MCF 10A (cell line): Measurements from ENCODE around the gene ZC3H11A. TPM values are rescaled to one million over a fixed set of nuclear protein-coding genes. Genes with fewer than 3 reads are reported as not detected.
A peak's percentile ranks its signal among the peaks of the same experiment; 100 is the strongest.

Source experiments
- BruUV-seq: library from RNA; stranded (reverse); fragments of 400-500 nt; replicated peaks from 2 replicates; lab custom pipeline; 2021; lab: Mats Ljungman, UMichigan
- CTCF ChIA-PET: fragments of 300-600 bp; sonication (Branson Sonifier 250); formaldehyde crosslinking; extraction: SDS; loops from one replicate; lab custom pipeline; 2021; ENCODE audit warnings: antibody characterized with exemption, inconsistent platforms; lab: Yijun Ruan, JAX
- POLR2A ChIA-PET: fragments of 300-600, 350-650 bp; sonication (Branson Sonifier 250); formaldehyde crosslinking; extraction: SDS; loops from one replicate; lab custom pipeline; 2020; ENCODE audit warnings: antibody characterized with exemption, inconsistent platforms; lab: Yijun Ruan, JAX
- DNase-seq: peaks from one replicate; pipeline ENCODE4 v3.0.0-alpha.2; 2018; ENCODE audit not compliant: unreplicated experiment
- H3K27ac Mint-ChIP-seq: one replicate; pipeline ENCODE4 v1.8.0; 2022; ENCODE audit warnings: mild to moderate bottlenecking, low read depth, mixed read lengths; ENCODE audit not compliant: unreplicated experiment
- H3K27me3 Mint-ChIP-seq: one replicate; pipeline ENCODE4 v1.8.0; 2022; ENCODE audit warnings: mixed read lengths; ENCODE audit not compliant: insufficient read depth, unreplicated experiment
- H3K36me3 Mint-ChIP-seq: one replicate; pipeline ENCODE4 v1.8.0; 2022; ENCODE audit warnings: mild to moderate bottlenecking, moderate library complexity, mixed read lengths; ENCODE audit not compliant: insufficient read depth, unreplicated experiment
- H3K4me1 Mint-ChIP-seq: one replicate; pipeline ENCODE4 v1.8.0; 2022; ENCODE audit warnings: mixed read lengths; ENCODE audit not compliant: insufficient read depth, unreplicated experiment
- H3K4me3 Mint-ChIP-seq: one replicate; pipeline ENCODE4 v1.8.0; 2022; ENCODE audit warnings: mild to moderate bottlenecking, moderate library complexity, mixed read lengths; ENCODE audit not compliant: unreplicated experiment
- H3K9me3 Mint-ChIP-seq: one replicate; pipeline ENCODE4 v1.8.0; 2022; ENCODE audit warnings: mixed read lengths; ENCODE audit not compliant: unreplicated experiment
- CTCF ChIP-seq: fragments of 200-600 bp; IDR thresholded peaks from one replicate; pipeline ENCODE4 v1.8.0; 2022; ENCODE audit warnings: antibody characterized with exemption, mild to moderate bottlenecking; ENCODE audit not compliant: unreplicated experiment
- intact Hi-C: fragments of 100-400 bp; cut with micrococcal nuclease; formaldehyde crosslinking; loops from 2 replicates; pipeline ENCODE4 v1.14.1; 2022
- total RNA-seq: library from RNA; stranded (reverse); gene quantifications from 2 replicates; pipeline ENCODE4 v1.2.3, GENCODE V29; 2022

The ZC3H11A gene
- total RNA-seq, 1 experiment from 2014 or later, result 156 TPM

- CTCF ChIA-PET, result interaction anchor here (0.5 to 3.1 kb wide), 29 partner anchors 9 to 1452 kb away, joined by 3 to 21 read pairs (median 4); partner anchors contain the start of genes ATP2B4 and LAX1
Observed at GRCh38 chr1:203776636-203777035, 18.8 kb upstream of the ZC3H11A start.

GRCh38 chr1:203777596-203777995, 17.8 kb upstream of the ZC3H11A start:
- no TSS peak for BruUV-seq
- Mint-ChIP-seq H3K27me3 (no peaks in the 10 kb centered on the region), H3K36me3 (no peaks in the 10 kb centered on the region), H3K4me3 (no peak overlapping the region), H3K27ac (no peak overlapping the region), H3K9me3 (no peaks in the 10 kb centered on the region), H3K4me1 (no peaks in the 10 kb centered on the region)
- DNase-seq, result no peak
- no peak for TF ChIP-seq CTCF
- POLR2A ChIA-PET, result interaction anchor here (1.0 to 1.1 kb wide), 2 partner anchors 27 to 46 kb away, joined by 3 read pairs; no protein-coding TSS in a partner anchor
- CTCF ChIA-PET, result interaction anchor here (0.6 to 3.1 kb wide), 17 partner anchors 8 to 289 kb away, joined by 3 to 21 read pairs (median 5); no protein-coding TSS in a partner anchor
- intact Hi-C loops, result no loop called here

More at GRCh38 chr1:203776636-203777035, 18.8 kb upstream of the ZC3H11A start:
- Mint-ChIP-seq H3K9me3 (no peaks in the 10 kb centered on the region), H3K4me1 (no peaks in the 10 kb centered on the region), H3K4me3 (no peak overlapping the region), H3K27ac (no peak overlapping the region), H3K27me3 (no peaks in the 10 kb centered on the region), H3K36me3 (no peaks in the 10 kb centered on the region)
- POLR2A ChIA-PET, result interaction anchor here (0.7 to 1.7 kb wide), 5 partner anchors 15 to 75 kb away, joined by 3 to 8 read pairs (median 3); no protein-coding TSS in a partner anchor
- intact Hi-C loops, result loop anchor here (1.0 kb wide), 1 partner anchor 272 kb away; no protein-coding TSS in a partner anchor
- DNase-seq, result peak; percentile 42
- TF ChIP-seq CTCF, result peak; percentile 26
- no TSS peak for BruUV-seq

- intact Hi-C loops, result no loop called here
- BruUV-seq, result no TSS peak
- Mint-ChIP-seq H3K9me3 (no peaks in the 10 kb centered on the region), H3K27me3 (no peaks in the 10 kb centered on the region), H3K4me3 (no peak overlapping the region), H3K36me3 (no peaks in the 10 kb centered on the region), H3K27ac (no peak overlapping the region), H3K4me1 (no peaks in the 10 kb centered on the region)
- TF ChIP-seq CTCF, result no peak
- POLR2A ChIA-PET, result no interaction called here
- CTCF ChIA-PET, result interaction anchor here (0.6 to 2.4 kb wide), 7 partner anchors 11 to 511 kb away, joined by 3 to 12 read pairs (median 5); no protein-coding TSS in a partner anchor
- DNase-seq, result no peak
Observed at GRCh38 chr1:203778146-203778545, 17.3 kb upstream of the ZC3H11A start.

GRCh38 chr1:203778789-203779188, 16.6 kb upstream of the ZC3H11A start:
- Mint-ChIP-seq H3K4me3 (no peak overlapping the region), H3K9me3 (no peaks in the 10 kb centered on the region), H3K4me1 (no peaks in the 10 kb centered on the region), H3K27me3 (no peaks in the 10 kb centered on the region), H3K27ac (no peak overlapping the region), H3K36me3 (no peaks in the 10 kb centered on the region)
- intact Hi-C loops, result no loop called here
- no TSS peak for BruUV-seq
- CTCF ChIA-PET, result interaction anchor here (1.4 kb wide), 1 partner anchor 512 kb away, joined by 3 read pairs; no protein-coding TSS in a partner anchor
- POLR2A ChIA-PET, result no interaction called here
- DNase-seq, result no peak
- TF ChIP-seq CTCF, result no peak
